ENCODE data around the gene CSGALNACT2.

Gene CSGALNACT2

DNA sequence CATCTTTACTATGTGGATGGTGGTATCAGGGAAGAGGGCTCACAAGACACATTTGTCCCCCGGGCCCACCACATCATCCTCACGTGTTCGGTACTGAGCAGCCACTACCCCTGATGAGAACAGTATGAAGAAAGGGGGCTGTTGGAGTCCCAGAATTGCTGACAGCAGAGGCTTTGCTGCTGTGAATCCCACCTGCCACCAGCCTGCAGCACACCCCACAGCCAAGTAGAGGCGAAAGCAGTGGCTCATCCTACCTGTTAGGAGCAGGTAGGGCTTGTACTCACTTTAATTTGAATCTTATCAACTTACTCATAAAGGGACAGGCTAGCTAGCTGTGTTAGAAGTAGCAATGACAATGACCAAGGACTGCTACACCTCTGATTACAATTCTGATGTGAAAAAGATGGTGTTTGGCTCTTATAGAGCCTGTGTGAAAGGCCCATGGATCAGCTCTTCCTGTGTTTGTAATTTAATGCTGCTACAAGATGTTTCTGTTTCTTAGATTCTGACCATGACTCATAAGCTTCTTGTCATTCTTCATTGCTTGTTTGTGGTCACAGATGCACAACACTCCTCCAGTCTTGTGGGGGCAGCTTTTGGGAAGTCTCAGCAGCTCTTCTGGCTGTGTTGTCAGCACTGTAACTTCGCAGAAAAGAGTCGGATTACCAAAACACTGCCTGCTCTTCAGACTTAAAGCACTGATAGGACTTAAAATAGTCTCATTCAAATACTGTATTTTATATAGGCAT is 9.1 kb upstream of the CSGALNACT2 start:
- in situ Hi-C loops (cut with MboI; ENCODE audit: low pct_unique_long_range_greater_than_20kb, low sequenced_read_pairs, unreplicated experiment) = no loop called here
- DNase-seq (ENCODE audit: low spot score) = peak; percentile 78
- TF ChIP-seq, protein P1, sequence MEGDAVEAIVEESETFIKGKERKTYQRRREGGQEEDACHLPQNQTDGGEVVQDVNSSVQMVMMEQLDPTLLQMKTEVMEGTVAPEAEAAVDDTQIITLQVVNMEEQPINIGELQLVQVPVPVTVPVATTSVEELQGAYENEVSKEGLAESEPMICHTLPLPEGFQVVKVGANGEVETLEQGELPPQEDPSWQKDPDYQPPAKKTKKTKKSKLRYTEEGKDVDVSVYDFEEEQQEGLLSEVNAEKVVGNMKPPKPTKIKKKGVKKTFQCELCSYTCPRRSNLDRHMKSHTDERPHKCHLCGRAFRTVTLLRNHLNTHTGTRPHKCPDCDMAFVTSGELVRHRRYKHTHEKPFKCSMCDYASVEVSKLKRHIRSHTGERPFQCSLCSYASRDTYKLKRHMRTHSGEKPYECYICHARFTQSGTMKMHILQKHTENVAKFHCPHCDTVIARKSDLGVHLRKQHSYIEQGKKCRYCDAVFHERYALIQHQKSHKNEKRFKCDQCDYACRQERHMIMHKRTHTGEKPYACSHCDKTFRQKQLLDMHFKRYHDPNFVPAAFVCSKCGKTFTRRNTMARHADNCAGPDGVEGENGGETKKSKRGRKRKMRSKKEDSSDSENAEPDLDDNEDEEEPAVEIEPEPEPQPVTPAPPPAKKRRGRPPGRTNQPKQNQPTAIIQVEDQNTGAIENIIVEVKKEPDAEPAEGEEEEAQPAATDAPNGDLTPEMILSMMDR (IDR thresholded peaks at IDR 0.05; ENCODE audit: extremely low read depth, insufficient read depth, missing control alignments) = no peak

DNA sequence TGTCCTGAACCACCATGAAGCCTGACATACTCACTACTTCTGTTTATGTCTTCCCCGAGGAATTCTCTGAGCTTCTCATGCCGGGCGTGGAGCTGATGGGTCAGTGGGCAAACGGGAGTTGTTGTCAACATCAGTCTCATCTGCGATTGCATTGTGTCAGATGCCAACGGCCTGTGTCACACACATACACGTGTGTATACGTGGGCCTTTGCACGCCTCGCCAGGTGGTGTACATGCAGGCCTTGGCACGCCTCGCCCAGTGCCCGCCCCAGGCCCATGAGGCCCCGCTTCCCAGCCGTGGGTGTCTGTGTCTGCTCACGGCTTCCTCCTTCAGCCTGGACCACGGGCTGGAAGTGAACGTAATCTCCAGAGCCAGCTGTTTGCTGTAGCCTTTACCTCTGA is 7.5 kb upstream of the CSGALNACT2 start:
- in situ Hi-C loops (cut with MboI; ENCODE audit: low pct_unique_long_range_greater_than_20kb, low sequenced_read_pairs, unreplicated experiment) = no loop called here
- TF ChIP-seq, protein P1 (IDR thresholded peaks at IDR 0.05; ENCODE audit: extremely low read depth, insufficient read depth, missing control alignments) = no peak
- DNase-seq (ENCODE audit: low spot score) = no peak

DNA sequence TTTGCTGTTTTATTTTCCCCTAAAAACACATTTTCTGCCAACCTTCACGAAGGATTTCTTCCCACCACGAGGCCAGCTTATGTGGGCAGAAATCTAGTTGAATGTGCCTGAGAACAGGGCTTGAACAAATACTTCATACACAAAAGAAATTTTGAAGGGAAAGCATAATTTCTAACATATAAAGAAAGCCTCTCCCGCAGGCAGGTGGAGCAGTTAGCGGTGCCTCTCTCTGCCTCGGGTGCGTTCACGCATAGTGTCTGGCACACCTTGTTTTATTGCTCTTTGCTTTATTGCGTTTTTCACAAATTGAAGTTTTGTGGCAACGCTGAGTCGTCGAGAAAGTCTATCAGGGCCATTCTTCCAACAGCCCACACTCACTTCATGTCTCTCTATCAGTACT is 7.0 kb upstream of the CSGALNACT2 start:
- in situ Hi-C loops (cut with MboI; ENCODE audit: low pct_unique_long_range_greater_than_20kb, low sequenced_read_pairs, unreplicated experiment) = no loop called here
- no peak for DNase-seq (ENCODE audit: low spot score)
- TF ChIP-seq, protein P1 (IDR thresholded peaks at IDR 0.05; ENCODE audit: extremely low read depth, insufficient read depth, missing control alignments) = no peak

DNA sequence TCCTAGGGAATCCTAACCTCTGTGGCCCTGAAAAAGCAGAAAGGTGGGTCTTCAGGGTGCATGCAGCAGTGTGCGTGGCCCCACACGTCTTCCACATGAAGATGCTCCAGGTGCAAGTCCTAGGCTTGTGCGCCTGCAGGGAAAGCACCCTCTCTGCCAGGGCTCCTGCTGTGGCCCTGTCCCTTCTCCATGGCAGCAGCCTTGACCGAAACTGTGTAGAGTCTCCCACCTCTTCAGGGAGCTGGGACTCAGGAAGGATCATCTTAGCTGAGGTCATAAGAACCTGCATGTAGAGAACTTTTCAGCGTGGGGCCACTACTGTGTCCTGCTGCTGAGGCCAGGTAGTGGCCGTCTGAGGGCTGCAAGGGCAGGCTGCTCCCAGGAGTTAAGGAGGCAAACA is 6.3 kb upstream of the CSGALNACT2 start:
- TF ChIP-seq, protein P1 (IDR thresholded peaks at IDR 0.05; ENCODE audit: extremely low read depth, insufficient read depth, missing control alignments) = no peak
- peak; percentile 4 for DNase-seq (ENCODE audit: low spot score)
- in situ Hi-C loops (cut with MboI; ENCODE audit: low pct_unique_long_range_greater_than_20kb, low sequenced_read_pairs, unreplicated experiment) = no loop called here

DNA sequence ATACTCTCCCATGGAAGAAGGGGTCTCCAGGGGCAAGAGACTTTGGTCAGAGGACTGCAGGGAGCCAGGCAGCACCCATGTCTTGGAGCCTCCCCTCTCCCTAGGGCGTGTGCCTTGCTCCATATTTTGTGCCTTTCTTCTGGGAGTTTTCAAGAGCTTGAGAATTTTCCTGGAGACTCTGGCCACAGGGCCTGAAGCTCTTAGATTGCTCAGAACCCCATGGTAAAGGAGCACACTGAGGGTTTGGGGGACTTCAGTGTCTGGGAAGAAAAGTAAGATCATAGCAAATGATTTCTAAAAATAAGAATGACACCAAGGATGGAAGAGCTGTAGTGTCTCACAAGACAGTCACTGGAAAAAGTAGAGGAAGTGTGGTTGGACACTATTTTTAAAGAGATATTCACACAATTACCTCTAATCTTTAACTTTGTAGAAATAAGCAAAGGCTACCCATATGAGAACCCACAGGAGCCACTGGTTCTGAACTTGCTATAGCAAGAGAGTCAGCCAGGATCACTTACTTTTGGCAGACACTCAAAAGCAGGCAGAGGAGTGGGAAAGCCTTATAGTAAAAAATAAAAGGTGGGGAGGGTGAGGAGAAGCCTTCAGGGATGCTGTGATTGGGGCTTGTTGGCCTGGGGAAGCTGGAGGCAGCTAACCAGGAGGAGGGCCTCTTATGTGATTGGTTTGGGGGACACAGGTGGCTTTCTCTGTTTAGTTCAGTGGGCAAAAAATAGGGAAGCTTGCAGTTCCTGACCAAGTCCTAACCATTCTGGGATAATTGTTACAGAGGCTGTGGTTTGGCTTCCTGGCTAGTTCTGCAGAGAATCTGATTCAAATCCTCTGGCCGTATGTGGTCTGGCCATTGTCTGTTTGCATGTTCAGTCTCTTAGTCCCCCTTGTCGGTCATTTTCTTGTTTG is 5.1 kb upstream of the CSGALNACT2 start:
- in situ Hi-C loops (cut with MboI; ENCODE audit: low pct_unique_long_range_greater_than_20kb, low sequenced_read_pairs, unreplicated experiment) = no loop called here
- TF ChIP-seq, protein P1 (IDR thresholded peaks at IDR 0.05; ENCODE audit: extremely low read depth, insufficient read depth, missing control alignments) = no peak

DNA sequence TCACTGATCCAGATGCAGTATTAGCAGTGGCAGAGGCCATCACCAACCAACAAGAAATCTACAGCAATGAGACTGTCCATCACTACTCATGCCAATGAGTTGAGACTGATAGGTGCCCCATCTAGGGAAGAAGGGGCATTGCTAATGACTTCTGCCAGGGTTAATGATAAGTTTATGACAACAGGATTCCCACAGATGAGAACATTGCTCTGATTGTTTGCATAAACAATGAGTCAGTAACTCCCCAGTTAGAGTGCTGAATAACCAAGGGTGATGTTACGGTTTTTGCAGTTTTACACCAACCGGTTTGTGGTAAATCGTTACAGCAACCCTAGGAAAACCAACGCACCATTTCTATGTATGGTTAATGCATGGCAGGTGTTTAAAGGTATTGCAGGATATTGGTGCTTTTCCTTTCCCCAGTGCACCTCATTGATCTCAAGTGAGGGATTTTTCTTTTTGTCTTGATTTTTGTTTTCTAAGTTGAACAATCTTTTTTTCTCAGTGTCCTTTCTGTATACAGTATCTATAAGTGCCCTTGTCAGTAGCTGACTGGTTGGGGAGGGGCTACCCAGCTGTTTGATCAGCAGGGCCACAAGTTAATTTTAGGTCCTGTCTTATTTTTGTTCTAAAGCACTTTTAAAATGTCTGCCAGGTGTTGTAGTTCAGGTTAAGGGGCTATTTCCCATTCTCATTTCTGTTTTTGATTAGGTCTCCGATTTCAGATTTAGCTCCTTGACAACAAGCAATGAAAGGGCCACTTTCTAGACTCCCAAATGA is 3.9 kb upstream of the CSGALNACT2 start:
- TF ChIP-seq, protein P1 (IDR thresholded peaks at IDR 0.05; ENCODE audit: extremely low read depth, insufficient read depth, missing control alignments) = no peak
- in situ Hi-C loops (cut with MboI; ENCODE audit: low pct_unique_long_range_greater_than_20kb, low sequenced_read_pairs, unreplicated experiment) = no loop called here
- DNase-seq (ENCODE audit: low spot score) = peak; percentile 12

More for the DNA sequence above, 5.1 kb upstream of the CSGALNACT2 start:
- peak; percentile 4 for DNase-seq (ENCODE audit: low spot score)
